ENCODE measurements around the gene TPGS2.
"Not testable (repeated sequence)": the region's sequence is repeated elsewhere in the genome, so short reads cannot be mapped to it uniquely, and the experiment has no call there.

TPGS2 gene

GRCh38 chr18:36828630-36829361 lies at the start of gene TPGS2, which contains the start of gene KIAA1328:
Gene TPGS2, minus strand, starts transcription at chr18:36829002. Its CDS starts 235 bp downstream, at chr18:36828767.
Gene KIAA1328, plus strand, starts transcription at chr18:36829127. Its CDS starts 12 bp downstream, at chr18:36829139.
- DNase-seq, result peak; percentile 82

GRCh38 chr18:36873826-36874225 lies 45.0 kb upstream of the TPGS2 start:
- not testable (repeated sequence) for DNase-seq

- DNase-seq, result no peak
Observed at GRCh38 chr18:36872329-36872728, 43.5 kb upstream of the TPGS2 start.

- DNase-seq, result no peak
Observed at GRCh38 chr18:36871801-36872200, 43.0 kb upstream of the TPGS2 start.

GRCh38 chr18:36867056-36867455 lies 38.3 kb upstream of the TPGS2 start:
- DNase-seq, result no peak

- DNase-seq, result no peak
Observed at GRCh38 chr18:36862182-36862581, 33.4 kb upstream of the TPGS2 start.

- DNase-seq, result no peak
Observed at GRCh38 chr18:36856815-36857214, 28.0 kb upstream of the TPGS2 start.

- no peak for DNase-seq
Observed at GRCh38 chr18:36851202-36851590, 22.4 kb upstream of the TPGS2 start.

GRCh38 chr18:36850527-36851201 lies 21.9 kb upstream of the TPGS2 start:
- no peak for DNase-seq

GRCh38 chr18:36849288-36850006 lies 20.6 kb upstream of the TPGS2 start:
- DNase-seq, result no peak

- no peak for DNase-seq
Observed at GRCh38 chr18:36848609-36849008, 19.8 kb upstream of the TPGS2 start.

- peak; percentile 13 for DNase-seq
Observed at GRCh38 chr18:36843784-36844183, 15.0 kb upstream of the TPGS2 start.

GRCh38 chr18:36843199-36843598 lies 14.4 kb upstream of the TPGS2 start:
- DNase-seq, result no peak

GRCh38 chr18:36839835-36840234 lies 11.0 kb upstream of the TPGS2 start:
- no peak for DNase-seq

GRCh38 chr18:36835927-36836326 lies 7.1 kb upstream of the TPGS2 start:
- no peak for DNase-seq

- no peak for DNase-seq
Observed at GRCh38 chr18:36833120-36833519, 4.3 kb upstream of the TPGS2 start.

GRCh38 chr18:36831139-36831538 lies 2.3 kb upstream of the TPGS2 start:
- DNase-seq, result no peak

- no peak for DNase-seq
Observed at GRCh38 chr18:36830158-36830495, 1.3 kb upstream of the TPGS2 start.

- DNase-seq, result no peak
Observed at GRCh38 chr18:36829362-36830157, 758 bp upstream of the TPGS2 start.

GRCh38 chr18:36828157-36828629 lies 609 bp downstream of the TPGS2 start:
- DNase-seq, result peak; percentile 20

- peak; percentile 11 for DNase-seq
Observed at GRCh38 chr18:36826556-36826955, 2.2 kb downstream of the TPGS2 start.

- DNase-seq, result no peak
Observed at GRCh38 chr18:36825526-36825925, 3.3 kb downstream of the TPGS2 start.

- DNase-seq, result no peak
Observed at GRCh38 chr18:36821681-36822080, 7.1 kb downstream of the TPGS2 start.

Measured in inflammatory macrophage treated with lipopolysaccharide for 4 hours (primary cell).